HepG2 (cell line): ENCODE results near the gene FOXA3. TPM values are rescaled to one million over a fixed set of nuclear protein-coding genes. Genes with fewer than 3 reads are reported as not detected.

Source experiments
- ATF1 ChIP-seq: IDR thresholded peaks from 2 replicates; pipeline ENCODE4 v1.6.1; 2016; ENCODE audit warnings: mild to moderate bottlenecking, control low read depth
- ATF2 ChIP-seq: sonication (generic); formaldehyde crosslinking; IDR thresholded peaks from 2 replicates; pipeline ENCODE4 v1.4.0; 2020; ENCODE audit warnings: missing genetic modification reagents
- E2F5 ChIP-seq: sonication (generic); formaldehyde crosslinking; conservative IDR thresholded peaks from 2 replicates; pipeline ENCODE4 v1.4.0; 2020; ENCODE audit warnings: missing genetic modification reagents
- HHEX ChIP-seq: IDR thresholded peaks from 2 replicates; pipeline ENCODE4 v1.6.1; 2016; ENCODE audit warnings: control low read depth
- HNF1B ChIP-seq: sonication (generic); formaldehyde crosslinking; IDR thresholded peaks from 2 replicates; pipeline ENCODE4 v1.5.1; 2020; ENCODE audit warnings: mild to moderate bottlenecking, moderate library complexity, missing genetic modification reagents
- SIN3A ChIP-seq: IDR thresholded peaks from 2 replicates; pipeline ENCODE4 v1.6.1; 2011; ENCODE audit warnings: low read depth, mild to moderate bottlenecking, control low read depth, low read length, borderline replicate concordance
- ZBTB40 ChIP-seq, 2 experiments: fragments of 450-650 bp in 1 of 2; sonication (generic) in 1 of 2; formaldehyde crosslinking in 1 of 2; IDR thresholded peaks; 2 replicates each; pipeline versions ENCODE4 v1.6.1 to v1.8.0; 2016 to 2022; ENCODE audit warnings: antibody characterized with exemption in 1 of 2, mild to moderate bottlenecking in 1 of 2, missing genetic modification reagents in 1 of 2
- ZNF275 ChIP-seq: sonication (generic); formaldehyde crosslinking; IDR thresholded peaks from 2 replicates; pipeline ENCODE4 v1.8.0; 2022; ENCODE audit warnings: missing genetic modification reagents, mild to moderate bottlenecking, inconsistent platforms, borderline replicate concordance
- ZNF367 ChIP-seq: sonication (generic); formaldehyde crosslinking; IDR thresholded peaks from 2 replicates; pipeline ENCODE4 v1.4.0; 2020; ENCODE audit warnings: missing genetic modification reagents, borderline replicate concordance
- ZNF788 ChIP-seq: sonication (generic); formaldehyde crosslinking; IDR thresholded peaks from 2 replicates; pipeline ENCODE4 v1.5.0; 2020; ENCODE audit warnings: mild to moderate bottlenecking, missing genetic modification reagents, borderline replicate concordance
- ZNF841 ChIP-seq: sonication (generic); formaldehyde crosslinking; IDR thresholded peaks from 2 replicates; pipeline ENCODE4 v1.8.1; 2023; ENCODE audit warnings: missing genetic modification reagents, borderline replicate concordance
- ZSCAN12 ChIP-seq: sonication (generic); formaldehyde crosslinking; IDR thresholded peaks from 2 replicates; pipeline ENCODE4 v1.9.0; 2021; ENCODE audit warnings: mild to moderate bottlenecking, missing genetic modification reagents
- ZSCAN25 ChIP-seq: sonication (generic); formaldehyde crosslinking; IDR thresholded peaks from 2 replicates; pipeline ENCODE4 v1.8.0; 2022; ENCODE audit warnings: mild to moderate bottlenecking, missing genetic modification reagents
- polyA plus RNA-seq, 8 experiments: library from polyadenylated mRNA; depleted of rRNA in 3 of 8; stranded (reverse) in 7 of 8; unstranded in 1 of 8; fragments of >200 nt; fragmentation: Illumina TruSeq in 4 of 8; extraction: Trizol in 4 of 8; gene quantifications; 2 replicates each; pipeline versions ENCODE4 v1.2.1 to v1.2.3, GENCODE V29; 2011 to 2016; ENCODE audit warnings: low read depth in 4 of 8, missing spikeins in 1 of 8, mixed read lengths in 1 of 8; ENCODE audit not compliant: insufficient read depth in 1 of 8
- total RNA-seq, 5 experiments: library from RNA; depleted of rRNA; stranded (reverse); fragments of >200 nt; fragmentation: Illumina TruSeq; extraction: Trizol; gene quantifications; 2 replicates each; pipeline ENCODE4 v1.2.3, GENCODE V29; 2016; ENCODE audit warnings: low read depth in 1 of 5

Gene FOXA3
- total and polyA plus RNA-seq, 2 of the 13 experiments (the other 11 are each of a cell fraction or from before 2014, with no cell fraction given), result 29.8 to 47.6 TPM

- TF ChIP-seq ZBTB40 (IDR thresholded peaks at IDR 0.05), result no peak
- no peak; the same call in 1 of the 2 replicates for TF ChIP-seq ZBTB40 (CRISPR knock-in tag; IDR thresholded peaks at IDR 0.05)
- TF ChIP-seq ZNF367, result no peak
- TF ChIP-seq ATF2 (CRISPR knock-in tag), result no peak; the same call in 1 of the 2 replicates
- no peak for TF ChIP-seq ZNF841 (CRISPR knock-in tag)
- no peak for TF ChIP-seq E2F5 (CRISPR knock-in tag)
- TF ChIP-seq SIN3A, result no peak; the same call in 1 of the 2 replicates
- no peak for TF ChIP-seq ZSCAN12
- TF ChIP-seq HNF1B (CRISPR knock-in tag), result 0 out of 2 replicates have a peak, but pooled peaks have one; percentile 66
- TF ChIP-seq ATF1 (CRISPR knock-in tag), result no peak
- 0 out of 2 replicates have a peak, but pooled peaks have one; percentile 21 for TF ChIP-seq ZSCAN25 (CRISPR knock-in tag)
- 0 out of 2 replicates have a peak, but pooled peaks have one; percentile 66 for TF ChIP-seq ZNF275
- TF ChIP-seq ZNF788 (CRISPR knock-in tag), result no peak
- TF ChIP-seq HHEX (CRISPR knock-in tag), result no peak
These were observed at the start of gene FOXA3 (continued) for GRCh38 chr19:45863840-45864628.
